ENCODE data around the gene CDC42SE2.
"Not testable (repeated sequence)": the region's sequence is repeated elsewhere in the genome, so short reads cannot be mapped to it uniquely, and the experiment has no call there.

Gene CDC42SE2

GRCh38 chr5:131250751-131251475 is 12.9 kb upstream of the CDC42SE2 start:
- DNase-seq (ENCODE audit: low read depth) = no peak

GRCh38 chr5:131252824-131253171 is 11.1 kb upstream of the CDC42SE2 start:
- DNase-seq (ENCODE audit: low read depth) = no peak

- not testable (repeated sequence) for DNase-seq (ENCODE audit: low read depth)
Measured at GRCh38 chr5:131254025-131254424, 9.8 kb upstream of the CDC42SE2 start.

GRCh38 chr5:131254741-131255140 is 9.1 kb upstream of the CDC42SE2 start:
- no peak for DNase-seq (ENCODE audit: low read depth)

- DNase-seq (ENCODE audit: low read depth) = no peak
Measured at GRCh38 chr5:131256507-131256823, 7.4 kb upstream of the CDC42SE2 start.

- no peak for DNase-seq (ENCODE audit: low read depth)
Measured at GRCh38 chr5:131258733-131259132, 5.1 kb upstream of the CDC42SE2 start.

GRCh38 chr5:131259326-131259725 is 4.5 kb upstream of the CDC42SE2 start:
- DNase-seq (ENCODE audit: low read depth) = no peak

GRCh38 chr5:131260895-131261294 is 3.0 kb upstream of the CDC42SE2 start:
- peak; percentile 43 for DNase-seq (ENCODE audit: low read depth)

DNA sequence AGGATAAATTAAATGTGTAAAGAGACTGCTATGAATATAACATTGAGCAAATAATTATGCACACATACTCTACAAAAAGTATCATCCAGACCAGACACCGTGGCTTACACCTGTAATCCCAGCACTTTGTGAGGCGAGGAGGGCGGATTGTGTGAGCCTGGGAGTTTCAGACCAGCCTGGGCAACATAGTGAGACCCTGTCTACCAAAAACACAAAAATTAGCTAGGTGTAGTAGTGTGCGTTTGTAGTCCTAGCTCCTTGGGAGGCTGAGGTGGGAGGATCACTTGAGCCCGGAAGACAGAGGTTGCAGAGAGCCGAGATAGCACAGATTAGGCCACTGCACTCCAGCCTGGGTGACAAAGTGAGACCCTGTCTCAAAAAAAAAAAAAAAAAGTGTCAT is 2.4 kb upstream of the CDC42SE2 start:
- no peak for DNase-seq (ENCODE audit: low read depth)

GRCh38 chr5:131262953-131263541 is 806 bp upstream of the CDC42SE2 start:
- no peak for DNase-seq (ENCODE audit: low read depth)

- no peak for DNase-seq (ENCODE audit: low read depth)
Measured at GRCh38 chr5:131264451-131265099, 722 bp downstream of the CDC42SE2 start.

DNA sequence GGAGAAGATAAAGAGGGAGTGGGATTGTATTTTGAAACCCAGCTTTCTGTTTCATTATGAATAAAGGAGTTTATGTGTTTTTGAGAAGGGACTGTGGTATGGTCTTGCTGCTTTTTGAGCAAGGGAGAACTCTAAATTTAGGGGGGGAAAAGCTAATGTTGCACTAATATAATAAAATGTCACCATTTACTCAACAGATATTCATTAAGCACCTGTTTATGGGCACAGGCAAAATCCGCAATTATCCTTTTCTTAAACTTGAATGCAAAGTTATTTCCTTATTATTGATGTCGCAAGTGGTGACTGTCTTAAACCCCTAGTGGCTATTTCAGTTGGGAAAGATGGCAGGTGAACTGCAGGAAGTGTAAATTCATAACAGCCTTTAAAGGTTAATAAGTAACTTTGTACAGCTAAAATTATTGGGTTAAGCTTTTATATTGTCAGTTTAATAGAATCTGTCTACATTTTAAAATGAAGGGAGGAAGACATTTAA is 1.5 kb downstream of the CDC42SE2 start:
- no peak for DNase-seq (ENCODE audit: low read depth)

GRCh38 chr5:131266370-131267060 is 2.7 kb downstream of the CDC42SE2 start:
- DNase-seq (ENCODE audit: low read depth) = no peak

DNA sequence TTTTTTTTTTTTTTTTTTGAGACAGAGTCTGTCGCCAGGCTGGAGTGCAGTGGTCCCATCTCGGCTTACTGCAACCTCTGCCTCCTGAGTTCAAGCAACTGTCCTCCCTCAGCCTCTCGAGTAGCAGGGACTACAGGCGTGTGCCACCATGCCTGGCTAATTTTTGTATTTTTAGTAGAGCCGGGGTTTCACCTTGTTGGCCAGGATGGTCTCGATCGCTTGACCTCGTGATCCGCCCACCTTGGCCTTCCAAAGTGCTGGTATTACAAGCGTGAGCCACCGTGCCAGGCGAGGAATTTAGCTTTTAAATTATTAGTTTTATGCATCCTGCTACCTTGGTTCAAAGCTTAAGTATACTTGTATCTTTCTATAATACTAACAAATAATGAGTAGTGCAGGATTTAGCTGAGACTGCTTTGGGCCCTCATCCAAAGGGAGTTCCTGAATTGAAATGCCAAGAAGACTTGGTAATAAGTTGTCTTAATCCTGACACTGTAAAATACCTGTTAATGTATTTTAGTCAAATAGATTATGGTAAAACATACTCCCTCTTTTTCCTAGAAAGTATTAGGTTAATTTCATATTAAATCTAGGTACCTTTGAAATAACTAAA is 5.0 kb downstream of the CDC42SE2 start:
- DNase-seq (ENCODE audit: low read depth) = no peak

DNA sequence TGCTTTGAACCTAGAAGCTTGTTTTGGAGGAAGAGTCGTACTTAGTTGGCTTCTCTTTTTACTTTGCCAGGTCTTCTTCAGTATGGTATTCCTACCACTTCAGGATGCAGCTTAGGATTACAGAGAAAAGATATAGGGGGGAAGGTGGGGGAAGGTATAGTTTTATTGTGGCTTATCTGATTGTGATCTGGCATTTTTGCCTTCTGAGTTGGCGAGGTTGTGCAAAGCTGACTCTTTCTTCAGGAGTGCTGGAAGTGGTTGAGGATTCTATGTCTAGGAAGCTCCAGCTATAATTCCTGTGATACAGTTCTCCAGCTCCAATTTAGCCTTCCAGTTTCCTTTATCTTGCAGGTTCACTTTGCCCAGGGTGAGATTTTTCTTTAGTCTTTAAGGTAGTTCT is 7.0 kb downstream of the CDC42SE2 start:
- no peak for DNase-seq (ENCODE audit: low read depth)

DNA sequence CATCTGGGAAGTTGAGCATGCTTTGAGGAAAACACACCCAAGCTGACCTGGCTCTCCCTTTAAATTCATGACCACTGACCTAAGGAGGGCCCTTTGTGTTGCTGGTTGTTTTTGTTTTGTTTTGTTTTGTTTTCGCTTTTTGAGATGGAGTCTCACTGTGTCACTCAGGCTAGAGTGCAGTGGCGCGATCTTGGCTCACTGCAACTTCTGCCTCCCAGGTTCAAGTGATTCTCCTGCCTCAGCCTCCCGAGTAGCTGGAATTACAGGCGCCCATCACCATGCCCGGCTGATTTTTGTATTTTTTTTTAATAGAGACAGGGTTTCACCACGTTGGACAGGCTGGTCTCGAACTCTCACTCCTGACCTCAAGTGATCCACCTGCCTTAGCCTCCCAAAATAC is 8.0 kb downstream of the CDC42SE2 start:
- not testable (repeated sequence) for DNase-seq (ENCODE audit: low read depth)

- no peak for DNase-seq (ENCODE audit: low read depth)
Measured at GRCh38 chr5:131272307-131272706, 8.5 kb downstream of the CDC42SE2 start.

DNA sequence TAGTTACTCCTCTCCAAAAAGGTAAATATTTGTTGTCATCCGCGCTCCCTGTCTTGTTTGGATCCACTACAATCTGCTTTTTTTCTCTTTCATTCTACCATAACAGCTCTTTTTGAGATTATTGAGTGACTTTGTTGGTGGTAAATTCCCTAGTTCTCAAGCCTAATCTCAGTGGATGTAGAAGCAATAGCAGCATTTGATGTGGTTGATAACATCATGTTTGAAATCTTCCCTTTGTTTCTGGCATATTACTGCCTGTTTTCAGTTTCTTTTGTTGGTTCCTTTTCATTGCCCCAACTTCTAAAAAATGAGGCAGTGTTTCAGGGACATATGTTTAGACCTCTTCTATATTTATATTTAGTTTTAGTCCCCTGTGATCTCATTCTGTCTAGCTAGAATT is 8.9 kb downstream of the CDC42SE2 start:
- no peak for DNase-seq (ENCODE audit: low read depth)

GRCh38 chr5:131274326-131275063 is 10.6 kb downstream of the CDC42SE2 start:
- DNase-seq (ENCODE audit: low read depth) = no peak

DNA sequence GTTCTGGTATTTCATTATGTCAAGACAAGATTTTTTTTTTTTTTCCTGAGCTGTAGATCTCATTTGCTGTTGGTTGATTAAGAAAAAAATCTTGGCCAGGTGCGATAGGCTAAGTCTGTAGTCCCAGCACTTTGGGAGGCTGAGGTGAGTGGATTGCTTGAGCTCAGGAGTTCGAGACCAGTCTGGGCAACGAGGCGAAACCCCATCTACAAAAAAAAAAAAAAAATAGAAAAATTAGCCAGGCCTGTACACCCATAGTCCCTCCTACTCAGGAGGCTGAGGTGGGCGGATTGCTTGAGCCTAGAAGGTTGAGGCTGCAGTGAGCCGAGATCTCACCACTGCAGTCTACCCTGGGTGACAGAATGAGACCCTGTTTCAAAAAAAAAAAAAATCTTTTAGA is 12.2 kb downstream of the CDC42SE2 start:
- no peak for DNase-seq (ENCODE audit: low read depth)

DNA sequence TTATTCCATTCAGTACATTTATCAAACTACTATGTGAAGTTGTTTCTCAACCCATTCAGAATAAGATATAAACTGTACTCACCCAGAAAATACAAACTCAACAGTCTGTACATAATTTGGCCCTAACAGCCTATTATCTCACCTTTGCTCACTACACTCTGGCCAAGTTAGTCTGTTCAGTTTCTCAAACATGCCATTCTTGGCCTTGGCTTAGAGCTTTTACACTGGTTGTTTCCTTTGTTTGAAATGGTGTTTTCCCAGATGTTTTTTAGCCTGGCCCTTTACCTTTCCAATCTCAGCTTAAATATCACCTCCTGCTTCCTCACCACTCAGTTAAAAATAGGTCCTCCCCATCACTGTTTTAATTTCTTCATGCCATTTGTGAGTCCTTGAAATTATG is 13.6 kb downstream of the CDC42SE2 start:
- DNase-seq (ENCODE audit: low read depth) = no peak

Measured in fibroblast of the conjunctiva (primary cell).